Liver (tissue), 9 donors: ENCODE measurements around the gene ACKR2. TPM values are rescaled to one million over a fixed set of nuclear protein-coding genes. Genes with fewer than 3 reads are reported as not detected.

Experiments used
- DNase-seq: peaks from one replicate; pipeline ENCODE4 v3.0.0-alpha.2; 2017; ENCODE audit warnings: low spot score
- H3K27ac ChIP-seq, 2 donors: one replicate each; pipeline ENCODE4 v1.7.0; 2013; ENCODE audit warnings: inconsistent platforms in 2 of 2, low read length in 2 of 2, control low read depth in 1 of 2, low read depth in 1 of 2, mild to moderate bottlenecking in 1 of 2
- H3K27me3 ChIP-seq, 4 donors: one replicate each; pipeline versions ENCODE4 v1.6.1 to v1.7.0; 2013; ENCODE audit warnings: low read length in 3 of 4, inconsistent platforms in 1 of 4, mild to moderate bottlenecking in 1 of 4, moderate library complexity in 1 of 4; ENCODE audit not compliant: control insufficient read depth in 4 of 4, insufficient read depth in 4 of 4
- H3K36me3 ChIP-seq, 4 donors: one replicate each; pipeline versions ENCODE4 v1.6.1 to v1.7.0; 2013; ENCODE audit warnings: low read length in 3 of 4, mild to moderate bottlenecking in 3 of 4, low read depth in 1 of 4, moderate library complexity in 1 of 4; ENCODE audit not compliant: control insufficient read depth in 4 of 4, insufficient read depth in 3 of 4
- H3K4me1 ChIP-seq, 4 donors: one replicate each; pipeline versions ENCODE4 v1.6.1 to v1.7.0; 2013; ENCODE audit warnings: low read length in 3 of 4, mild to moderate bottlenecking in 3 of 4, moderate library complexity in 1 of 4; ENCODE audit not compliant: control insufficient read depth in 4 of 4, insufficient read depth in 4 of 4
- H3K4me3 ChIP-seq, 3 donors: one replicate each; pipeline versions ENCODE4 v1.6.1 to v1.7.0; 2013; ENCODE audit warnings: low read length in 3 of 3, control low read depth in 1 of 3, low read depth in 1 of 3, mild to moderate bottlenecking in 1 of 3
- H3K9ac ChIP-seq, 2 donors: one replicate each; pipeline ENCODE4 v1.7.0; 2013; ENCODE audit warnings: low read length in 2 of 2, mild to moderate bottlenecking in 2 of 2, moderate library complexity in 2 of 2, control low read depth in 1 of 2, low read depth in 1 of 2
- H3K9me3 ChIP-seq, 4 donors: one replicate each; pipeline versions ENCODE4 v1.6.1 to v1.7.0; 2013; ENCODE audit warnings: low read length in 3 of 4; ENCODE audit not compliant: control insufficient read depth in 4 of 4
- EGR1 ChIP-seq, 2 donors: IDR thresholded peaks; 2 replicates each; pipeline ENCODE4 v1.6.1; 2016 to 2018; ENCODE audit warnings: antibody characterized with exemption in 2 of 2, low read depth in 2 of 2
- FOXA1 ChIP-seq: IDR thresholded peaks from 2 replicates; pipeline ENCODE4 v1.6.1; 2016; ENCODE audit warnings: antibody characterized with exemption
- FOXA2 ChIP-seq: IDR thresholded peaks from 2 replicates; pipeline ENCODE4 v1.6.1; 2016; ENCODE audit warnings: antibody characterized with exemption
- GABPA ChIP-seq, 2 donors: IDR thresholded peaks in 1 of 2; conservative IDR thresholded peaks in 1 of 2; 2 replicates each; pipeline ENCODE4 v1.6.1; 2016; ENCODE audit warnings: antibody characterized with exemption in 2 of 2, mild to moderate bottlenecking in 1 of 2, moderate library complexity in 1 of 2
- HNF4A ChIP-seq, 2 donors: conservative IDR thresholded peaks; 2 replicates each; pipeline ENCODE4 v1.6.1; 2016; ENCODE audit warnings: antibody characterized with exemption in 2 of 2, mild to moderate bottlenecking in 2 of 2
- HNF4G ChIP-seq: IDR thresholded peaks from 2 replicates; pipeline ENCODE4 v1.6.1; 2016; ENCODE audit warnings: antibody characterized with exemption
- JUND ChIP-seq, 2 donors: IDR thresholded peaks; 2 replicates each; pipeline ENCODE4 v1.6.1; 2016; ENCODE audit warnings: antibody characterized with exemption in 2 of 2
- NR2F2 ChIP-seq: IDR thresholded peaks from 2 replicates; pipeline ENCODE4 v1.6.1; 2016; ENCODE audit warnings: antibody characterized with exemption
- RAD21 ChIP-seq, 2 donors: IDR thresholded peaks; 2 replicates each; pipeline ENCODE4 v1.6.1; 2016; ENCODE audit warnings: antibody characterized with exemption in 2 of 2, mild to moderate bottlenecking in 2 of 2
- RXRA ChIP-seq, 2 donors: IDR thresholded peaks; 2 replicates each; pipeline ENCODE4 v1.6.1; 2017 to 2018; ENCODE audit warnings: antibody characterized with exemption in 2 of 2, mild to moderate bottlenecking in 1 of 2
- SP1 ChIP-seq: IDR thresholded peaks from 2 replicates; pipeline ENCODE4 v1.6.1; 2018; ENCODE audit warnings: antibody characterized with exemption, mild to moderate bottlenecking
- TAF1 ChIP-seq: conservative IDR thresholded peaks from 2 replicates; pipeline ENCODE4 v1.6.1; 2016; ENCODE audit warnings: antibody characterized with exemption, mild to moderate bottlenecking
- YY1 ChIP-seq: IDR thresholded peaks from 2 replicates; pipeline ENCODE4 v1.6.1; 2016; ENCODE audit warnings: antibody characterized with exemption, mild to moderate bottlenecking
- WGBS: extraction: QIAGEN DNeasy Blood & Tissue Kit; methylation state at CpG from one replicate; pipeline ENCODE4 v1.1.7; 2013; 5-methylcytosine and 5-hydroxymethylcytosine counted together
- polyA plus RNA-seq, 2 donors: library from polyadenylated mRNA; stranded (reverse) in 1 of 2; unstranded in 1 of 2; fragments of 200-250 nt in 1 of 2; fragments of >200 nt in 1 of 2; fragmentation: Nextera tagmentation in 1 of 2; extraction: Ambion mirVana in 1 of 2; gene quantifications; one replicate each; pipeline versions ENCODE4 v1.2.1 to v1.2.3, GENCODE V29; 2013 to 2015
- total RNA-seq, 2 donors: library from RNA; depleted of rRNA; stranded (reverse); fragments of >200 nt; gene quantifications; one replicate each; pipeline ENCODE4 v1.2.3, GENCODE V29; 2014
- TF ChIP-seq, protein P1 (sequence below): IDR thresholded peaks from 2 replicates; pipeline ENCODE4 v1.6.1; 2016; ENCODE audit warnings: antibody characterized with exemption, mild to moderate bottlenecking
- TF ChIP-seq, protein P2 (sequence below): fragments of 150-350 bp; IDR thresholded peaks from 2 replicates; pipeline ENCODE4 v1.5.1; 2017; ENCODE audit warnings: improper control_type of control experiment, low read depth, low read length; ENCODE audit not compliant: missing input control
- TF ChIP-seq, protein P3 (sequence below): IDR thresholded peaks from 2 replicates; pipeline ENCODE4 v1.6.1; 2016; ENCODE audit warnings: antibody characterized with exemption
- TF ChIP-seq, protein P4 (sequence below): IDR thresholded peaks from 2 replicates; pipeline ENCODE4 v1.6.1; 2016; ENCODE audit warnings: antibody characterized with exemption
- TF ChIP-seq, protein P5 (sequence below): IDR thresholded peaks from 2 replicates; pipeline ENCODE4 v1.6.1; 2016; ENCODE audit warnings: antibody characterized with exemption
- donor health status: healthy.
- donor health status: healthy.
- donor health status: healthy.
- donor health status: healthy.
- donor health status: healthy.

ACKR2 gene
- total and polyA plus RNA-seq, 4 donors = 7.3 to 19.3 (median 10.8) TPM

DNA sequence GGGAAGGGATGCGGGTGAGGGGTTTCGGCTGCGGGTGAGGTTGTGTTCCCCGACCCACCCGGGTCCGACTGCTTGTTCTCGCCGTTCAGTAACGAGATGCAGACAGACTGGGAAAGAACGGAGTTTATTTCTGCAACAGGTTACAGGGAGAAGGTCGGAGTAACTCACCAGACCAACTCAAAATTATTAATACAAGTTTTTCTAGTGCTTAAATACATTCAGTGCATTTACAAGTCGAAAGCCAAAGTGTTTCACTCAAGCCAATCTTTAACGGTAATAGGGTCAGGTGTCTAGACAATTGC lies 4.5 kb upstream of the ACKR2 start:
- WGBS = under 1% methylated on average over 13 of the region's 13 CpGs
- DNase-seq = no peak
- Histone ChIP-seq H3K9ac (peak overlapping the region; percentile 61 to 81), H3K27ac (peak overlapping the region; percentile 93 to 95), H3K27me3 (no peaks in the 10 kb centered on the region), H3K4me1 (peaks cover 2 to 43% (median 21%) of the 10 kb centered on the region in 4 donors), H3K4me3 (peak overlapping the region; percentile 67 to 88 (median 77)), H3K36me3 (no peaks in the 10 kb centered on the region), H3K9me3 (no peaks in the 10 kb centered on the region)
- no peak for TF ChIP-seq NR2F2
- TF ChIP-seq GABPA (IDR thresholded peaks at IDR 0.05 in 1 of 2, conservative IDR thresholded peaks at IDR 0.05 in 1 of 2) = no peak
- TF ChIP-seq, protein P1, sequence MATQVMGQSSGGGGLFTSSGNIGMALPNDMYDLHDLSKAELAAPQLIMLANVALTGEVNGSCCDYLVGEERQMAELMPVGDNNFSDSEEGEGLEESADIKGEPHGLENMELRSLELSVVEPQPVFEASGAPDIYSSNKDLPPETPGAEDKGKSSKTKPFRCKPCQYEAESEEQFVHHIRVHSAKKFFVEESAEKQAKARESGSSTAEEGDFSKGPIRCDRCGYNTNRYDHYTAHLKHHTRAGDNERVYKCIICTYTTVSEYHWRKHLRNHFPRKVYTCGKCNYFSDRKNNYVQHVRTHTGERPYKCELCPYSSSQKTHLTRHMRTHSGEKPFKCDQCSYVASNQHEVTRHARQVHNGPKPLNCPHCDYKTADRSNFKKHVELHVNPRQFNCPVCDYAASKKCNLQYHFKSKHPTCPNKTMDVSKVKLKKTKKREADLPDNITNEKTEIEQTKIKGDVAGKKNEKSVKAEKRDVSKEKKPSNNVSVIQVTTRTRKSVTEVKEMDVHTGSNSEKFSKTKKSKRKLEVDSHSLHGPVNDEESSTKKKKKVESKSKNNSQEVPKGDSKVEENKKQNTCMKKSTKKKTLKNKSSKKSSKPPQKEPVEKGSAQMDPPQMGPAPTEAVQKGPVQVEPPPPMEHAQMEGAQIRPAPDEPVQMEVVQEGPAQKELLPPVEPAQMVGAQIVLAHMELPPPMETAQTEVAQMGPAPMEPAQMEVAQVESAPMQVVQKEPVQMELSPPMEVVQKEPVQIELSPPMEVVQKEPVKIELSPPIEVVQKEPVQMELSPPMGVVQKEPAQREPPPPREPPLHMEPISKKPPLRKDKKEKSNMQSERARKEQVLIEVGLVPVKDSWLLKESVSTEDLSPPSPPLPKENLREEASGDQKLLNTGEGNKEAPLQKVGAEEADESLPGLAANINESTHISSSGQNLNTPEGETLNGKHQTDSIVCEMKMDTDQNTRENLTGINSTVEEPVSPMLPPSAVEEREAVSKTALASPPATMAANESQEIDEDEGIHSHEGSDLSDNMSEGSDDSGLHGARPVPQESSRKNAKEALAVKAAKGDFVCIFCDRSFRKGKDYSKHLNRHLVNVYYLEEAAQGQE = no peak
- no peak for TF ChIP-seq JUND (IDR thresholded peaks at IDR 0.05)
- no peak for TF ChIP-seq HNF4A (conservative IDR thresholded peaks at IDR 0.05)
- no peak for TF ChIP-seq YY1
- TF ChIP-seq HNF4G = no peak
- TF ChIP-seq, protein P2, sequence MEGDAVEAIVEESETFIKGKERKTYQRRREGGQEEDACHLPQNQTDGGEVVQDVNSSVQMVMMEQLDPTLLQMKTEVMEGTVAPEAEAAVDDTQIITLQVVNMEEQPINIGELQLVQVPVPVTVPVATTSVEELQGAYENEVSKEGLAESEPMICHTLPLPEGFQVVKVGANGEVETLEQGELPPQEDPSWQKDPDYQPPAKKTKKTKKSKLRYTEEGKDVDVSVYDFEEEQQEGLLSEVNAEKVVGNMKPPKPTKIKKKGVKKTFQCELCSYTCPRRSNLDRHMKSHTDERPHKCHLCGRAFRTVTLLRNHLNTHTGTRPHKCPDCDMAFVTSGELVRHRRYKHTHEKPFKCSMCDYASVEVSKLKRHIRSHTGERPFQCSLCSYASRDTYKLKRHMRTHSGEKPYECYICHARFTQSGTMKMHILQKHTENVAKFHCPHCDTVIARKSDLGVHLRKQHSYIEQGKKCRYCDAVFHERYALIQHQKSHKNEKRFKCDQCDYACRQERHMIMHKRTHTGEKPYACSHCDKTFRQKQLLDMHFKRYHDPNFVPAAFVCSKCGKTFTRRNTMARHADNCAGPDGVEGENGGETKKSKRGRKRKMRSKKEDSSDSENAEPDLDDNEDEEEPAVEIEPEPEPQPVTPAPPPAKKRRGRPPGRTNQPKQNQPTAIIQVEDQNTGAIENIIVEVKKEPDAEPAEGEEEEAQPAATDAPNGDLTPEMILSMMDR = no peak
- no peak for TF ChIP-seq SP1
- TF ChIP-seq FOXA2 = no peak
- TF ChIP-seq, protein P3, sequence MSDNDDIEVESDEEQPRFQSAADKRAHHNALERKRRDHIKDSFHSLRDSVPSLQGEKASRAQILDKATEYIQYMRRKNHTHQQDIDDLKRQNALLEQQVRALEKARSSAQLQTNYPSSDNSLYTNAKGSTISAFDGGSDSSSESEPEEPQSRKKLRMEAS = no peak
- TF ChIP-seq RAD21 (IDR thresholded peaks at IDR 0.05) = no peak
- TF ChIP-seq RXRA (IDR thresholded peaks at IDR 0.05) = no peak
- TF ChIP-seq TAF1 = no peak
- TF ChIP-seq, protein P4, sequence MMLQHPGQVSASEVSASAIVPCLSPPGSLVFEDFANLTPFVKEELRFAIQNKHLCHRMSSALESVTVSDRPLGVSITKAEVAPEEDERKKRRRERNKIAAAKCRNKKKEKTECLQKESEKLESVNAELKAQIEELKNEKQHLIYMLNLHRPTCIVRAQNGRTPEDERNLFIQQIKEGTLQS = no peak
- TF ChIP-seq FOXA1 = no peak
- TF ChIP-seq, protein P5, sequence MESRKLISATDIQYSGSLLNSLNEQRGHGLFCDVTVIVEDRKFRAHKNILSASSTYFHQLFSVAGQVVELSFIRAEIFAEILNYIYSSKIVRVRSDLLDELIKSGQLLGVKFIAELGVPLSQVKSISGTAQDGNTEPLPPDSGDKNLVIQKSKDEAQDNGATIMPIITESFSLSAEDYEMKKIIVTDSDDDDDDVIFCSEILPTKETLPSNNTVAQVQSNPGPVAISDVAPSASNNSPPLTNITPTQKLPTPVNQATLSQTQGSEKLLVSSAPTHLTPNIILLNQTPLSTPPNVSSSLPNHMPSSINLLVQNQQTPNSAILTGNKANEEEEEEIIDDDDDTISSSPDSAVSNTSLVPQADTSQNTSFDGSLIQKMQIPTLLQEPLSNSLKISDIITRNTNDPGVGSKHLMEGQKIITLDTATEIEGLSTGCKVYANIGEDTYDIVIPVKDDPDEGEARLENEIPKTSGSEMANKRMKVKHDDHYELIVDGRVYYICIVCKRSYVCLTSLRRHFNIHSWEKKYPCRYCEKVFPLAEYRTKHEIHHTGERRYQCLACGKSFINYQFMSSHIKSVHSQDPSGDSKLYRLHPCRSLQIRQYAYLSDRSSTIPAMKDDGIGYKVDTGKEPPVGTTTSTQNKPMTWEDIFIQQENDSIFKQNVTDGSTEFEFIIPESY = no peak
- no peak for TF ChIP-seq EGR1 (IDR thresholded peaks at IDR 0.05; ENCODE audit: low read depth in 2 of 2)
